ENCODE data around the gene RPS6KB1. TPM values are rescaled to one million over a fixed set of nuclear protein-coding genes. Genes with fewer than 3 reads are reported as not detected.
"Not testable (repeated sequence)": the region's sequence is repeated elsewhere in the genome, so short reads cannot be mapped to it uniquely, and the experiment has no call there.

The RPS6KB1 gene
- total RNA-seq, 1 donor from 2014 or later = 43.0 TPM

DNA sequence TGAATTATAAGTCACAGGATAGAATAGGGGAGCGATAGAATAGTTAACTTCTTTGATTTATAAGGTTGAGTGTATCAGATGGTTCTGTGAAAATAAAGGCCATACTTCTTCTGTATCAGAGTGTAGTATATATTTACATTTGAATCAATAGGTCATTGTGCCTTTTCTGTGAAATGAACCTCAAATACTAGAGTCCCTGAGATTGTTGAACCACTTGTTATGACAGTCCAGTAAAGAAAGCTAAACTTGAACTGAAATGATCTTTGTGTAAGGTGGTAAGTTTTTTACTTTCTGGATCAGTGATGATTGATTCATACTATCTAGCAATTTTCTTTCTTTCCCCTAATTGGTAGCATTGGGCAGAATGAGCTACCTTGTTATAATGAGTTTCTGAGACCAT lies 40.4 kb downstream of the RPS6KB1 start:
- not testable (repeated sequence) for DNase-seq (ENCODE audit: low spot score)

GRCh38 chr17:59940697-59941096 lies 47.8 kb downstream of the RPS6KB1 start:
- DNase-seq (ENCODE audit: low spot score) = not testable (repeated sequence)

- DNase-seq (ENCODE audit: low spot score) = no peak
Measured at GRCh38 chr17:59941131-59941530, 48.2 kb downstream of the RPS6KB1 start.

DNA sequence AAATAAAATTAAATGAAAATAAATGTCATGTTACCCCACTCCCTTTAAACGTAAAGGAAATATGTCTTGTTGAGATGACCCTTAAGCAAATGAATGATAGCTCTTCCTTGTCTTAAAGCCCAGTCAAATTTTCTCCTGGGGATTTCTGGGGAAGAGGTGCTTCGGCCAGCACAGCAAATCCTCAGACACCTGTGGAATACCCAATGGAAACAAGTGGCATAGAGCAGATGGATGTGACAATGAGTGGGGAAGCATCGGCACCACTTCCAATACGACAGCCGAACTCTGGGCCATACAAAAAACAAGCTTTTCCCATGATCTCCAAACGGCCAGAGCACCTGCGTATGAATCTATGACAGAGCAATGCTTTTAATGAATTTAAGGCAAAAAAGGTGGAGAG lies 53.5 kb downstream of the RPS6KB1 start:
- DNase-seq (ENCODE audit: low spot score) = not testable (repeated sequence)

DNA sequence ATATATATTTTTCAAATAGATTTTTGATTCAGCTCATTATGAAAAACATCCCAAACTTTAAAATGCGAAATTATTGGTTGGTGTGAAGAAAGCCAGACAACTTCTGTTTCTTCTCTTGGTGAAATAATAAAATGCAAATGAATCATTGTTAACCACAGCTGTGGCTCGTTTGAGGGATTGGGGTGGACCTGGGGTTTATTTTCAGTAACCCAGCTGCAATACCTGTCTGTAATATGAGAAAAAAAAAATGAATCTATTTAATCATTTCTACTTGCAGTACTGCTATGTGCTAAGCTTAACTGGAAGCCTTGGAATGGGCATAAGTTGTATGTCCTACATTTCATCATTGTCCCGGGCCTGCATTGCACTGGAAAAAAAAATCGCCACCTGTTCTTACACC lies 54.4 kb downstream of the RPS6KB1 start:
- DNase-seq (ENCODE audit: low spot score) = not testable (repeated sequence)

DNA sequence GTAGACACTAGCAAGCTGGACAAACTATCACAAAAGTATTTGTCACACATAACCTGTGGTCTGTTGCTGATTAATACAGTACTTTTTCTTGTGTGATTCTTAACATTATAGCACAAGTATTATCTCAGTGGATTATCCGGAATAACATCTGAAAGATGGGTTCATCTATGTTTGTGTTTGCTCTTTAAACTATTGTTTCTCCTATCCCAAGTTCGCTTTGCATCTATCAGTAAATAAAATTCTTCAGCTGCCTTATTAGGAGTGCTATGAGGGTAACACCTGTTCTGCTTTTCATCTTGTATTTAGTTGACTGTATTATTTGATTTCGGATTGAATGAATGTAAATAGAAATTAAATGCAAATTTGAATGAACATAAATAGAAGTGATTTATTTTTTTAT lies 57.1 kb downstream of the RPS6KB1 start:
- no peak for DNase-seq (ENCODE audit: low spot score)

DNA sequence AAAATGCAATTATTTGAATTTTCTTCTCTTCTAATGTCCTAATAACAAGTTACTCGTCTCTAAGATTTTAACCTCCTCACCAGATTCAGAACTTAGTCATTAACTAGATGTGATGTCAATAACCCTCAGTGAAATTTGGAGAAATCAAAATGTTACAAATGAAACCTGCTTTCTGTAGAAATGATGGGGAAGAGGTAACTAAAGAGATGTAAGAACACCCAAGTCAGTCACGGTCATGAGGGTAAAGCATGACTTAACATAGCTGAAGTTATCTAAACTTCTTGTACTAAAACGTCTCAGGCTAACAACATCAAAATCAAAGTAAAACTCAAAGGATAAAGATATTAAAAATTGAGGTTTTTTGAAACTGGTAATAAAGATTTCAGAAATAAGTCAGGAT lies 61.9 kb downstream of the RPS6KB1 start:
- DNase-seq (ENCODE audit: low spot score) = no peak

DNA sequence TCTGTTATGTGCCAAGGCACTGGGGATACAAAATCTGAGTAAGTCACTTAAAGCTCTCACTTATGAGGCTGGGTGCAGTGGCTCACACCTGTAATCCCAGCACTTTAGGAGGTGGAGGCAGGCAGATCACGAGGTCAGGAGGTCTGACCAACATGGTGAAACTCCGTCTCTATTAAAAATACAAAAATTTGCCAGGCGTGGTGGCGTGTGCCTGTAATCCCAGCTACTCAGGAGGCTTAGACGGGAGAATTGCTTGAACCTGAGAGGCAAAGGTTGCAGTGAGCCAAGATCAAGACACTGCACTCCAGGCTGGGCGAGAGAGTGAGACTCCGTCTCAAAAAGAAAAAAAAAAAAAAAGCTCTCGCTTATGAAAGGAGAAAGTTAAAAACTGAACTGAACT lies 66.7 kb downstream of the RPS6KB1 start:
- not testable (repeated sequence) for DNase-seq (ENCODE audit: low spot score)

- no peak for DNase-seq (ENCODE audit: low spot score)
Measured at GRCh38 chr17:59962739-59963318, 69.9 kb downstream of the RPS6KB1 start.

DNA sequence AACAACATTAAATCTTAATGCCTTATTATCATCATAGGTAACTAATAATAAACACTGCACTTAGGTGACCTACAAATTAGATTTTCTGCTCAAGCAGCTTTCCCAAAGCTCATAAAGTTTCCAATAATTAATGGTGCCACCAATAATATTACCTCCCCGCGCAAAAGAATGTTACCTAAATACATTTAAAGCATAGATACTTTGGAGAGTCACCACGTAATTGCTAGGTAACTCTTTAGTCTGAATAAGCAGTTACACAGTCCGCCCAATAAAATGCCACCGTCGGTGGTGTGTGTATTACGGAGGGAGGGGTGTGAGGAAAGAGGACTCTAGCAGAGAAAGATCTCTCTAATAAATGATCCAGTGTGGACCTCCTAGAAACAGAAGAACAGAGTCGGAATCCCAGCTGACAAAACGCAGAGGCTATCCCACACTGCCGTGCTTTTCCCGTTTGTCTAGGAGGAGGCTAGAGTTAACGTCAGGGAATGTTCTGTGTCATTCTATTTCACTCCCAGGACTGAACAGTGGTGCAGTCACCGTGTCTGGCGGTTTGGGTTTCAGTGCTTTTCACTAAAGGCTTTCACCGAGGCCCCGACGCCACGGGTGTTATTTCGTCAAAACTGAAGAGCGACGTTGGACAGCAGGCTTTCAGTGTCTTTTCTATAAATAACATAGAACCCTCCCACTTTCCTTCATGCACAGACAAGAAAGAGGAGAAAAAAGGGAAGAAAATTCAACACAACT lies 71.0 kb downstream of the RPS6KB1 start:
- DNase-seq (ENCODE audit: low spot score) = no peak

DNA sequence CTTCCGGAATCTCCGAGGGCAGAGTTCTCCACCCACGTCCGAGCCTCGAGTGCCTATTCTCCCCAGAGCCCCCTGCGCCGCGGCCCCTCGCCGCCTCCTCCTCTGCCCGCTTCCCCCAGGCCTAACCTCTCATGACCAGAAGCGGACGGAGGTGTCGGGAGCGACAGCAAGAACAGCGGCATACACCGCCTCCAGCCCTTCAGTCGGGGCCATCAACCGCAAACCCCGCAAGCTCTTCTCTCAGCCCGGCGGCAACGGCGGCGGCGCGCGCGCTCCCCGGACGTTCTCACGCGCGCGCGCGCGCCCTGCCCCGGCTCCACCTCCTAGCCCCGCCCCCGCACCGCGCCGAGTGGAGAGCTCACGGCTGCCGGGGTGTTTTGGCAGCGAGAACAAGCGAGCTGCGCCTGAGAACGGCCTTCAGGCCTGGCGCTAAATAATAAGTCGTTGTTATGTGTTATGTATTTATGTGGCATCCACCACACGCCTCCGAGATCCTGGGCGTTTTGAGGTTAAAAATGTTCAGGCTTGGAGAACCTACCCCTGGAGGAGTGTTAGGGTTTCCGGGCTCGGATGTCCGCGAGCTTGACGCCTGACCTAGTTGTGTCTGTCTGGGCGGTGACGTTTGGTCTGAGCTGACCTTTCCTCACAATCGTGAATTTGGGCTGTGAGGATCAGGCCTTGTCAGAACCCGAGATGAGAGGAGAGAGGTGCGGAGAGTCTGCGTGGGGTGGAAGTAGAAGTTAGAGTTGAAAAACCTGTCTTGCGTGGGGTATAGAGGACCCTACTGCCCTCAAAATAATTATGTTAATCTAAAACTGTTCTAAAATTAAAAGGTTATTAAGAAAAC lies 71.8 kb downstream of the RPS6KB1 start, which contains the start of gene RNFT1:
Gene RNFT1, minus strand, starts transcription at position 259 of the 847 bp plus-strand sequence. Its CDS starts 77 bp downstream, at position 182.
- DNase-seq (ENCODE audit: low spot score) = peak; percentile 97

DNA sequence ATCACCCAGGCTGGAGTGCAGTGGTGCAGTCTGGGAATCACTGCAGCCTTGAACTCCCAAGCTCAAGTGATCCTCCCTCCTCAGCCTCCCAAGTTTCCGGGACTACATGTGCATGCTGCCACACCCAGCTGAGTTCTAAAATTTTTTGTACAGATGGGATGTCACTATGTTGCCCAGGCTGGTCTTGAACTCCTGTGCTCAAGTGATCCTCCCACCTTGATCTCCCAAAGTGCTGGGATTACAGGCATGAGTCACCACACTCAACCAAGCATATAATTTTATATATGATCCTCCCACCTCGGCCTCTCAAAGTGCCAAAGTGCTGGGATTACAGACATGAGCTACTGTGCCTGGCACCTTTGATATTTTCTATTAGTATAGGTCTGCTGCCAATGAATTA lies 78.8 kb downstream of the RPS6KB1 start:
- not testable (repeated sequence) for DNase-seq (ENCODE audit: low spot score)

DNA sequence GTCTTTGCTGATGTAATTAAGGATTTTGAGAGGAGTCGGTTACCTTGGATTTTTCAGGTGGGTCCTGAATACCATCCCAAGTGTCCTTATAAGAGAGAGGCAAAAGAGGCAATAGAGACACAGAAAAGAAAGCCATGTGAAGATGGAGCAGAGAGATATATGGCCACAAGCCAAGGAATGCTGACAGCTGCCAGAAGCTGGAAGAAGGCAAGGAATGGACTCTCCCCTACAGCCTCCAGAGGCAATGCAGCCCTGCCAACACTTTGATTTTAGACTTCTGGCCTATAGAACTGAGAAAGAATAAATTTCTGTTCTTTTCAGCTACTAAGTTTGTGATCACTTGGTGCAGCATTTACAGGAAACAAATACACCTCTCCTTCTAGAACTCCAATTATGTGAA lies 79.9 kb downstream of the RPS6KB1 start:
- no peak for DNase-seq (ENCODE audit: low spot score)

DNA sequence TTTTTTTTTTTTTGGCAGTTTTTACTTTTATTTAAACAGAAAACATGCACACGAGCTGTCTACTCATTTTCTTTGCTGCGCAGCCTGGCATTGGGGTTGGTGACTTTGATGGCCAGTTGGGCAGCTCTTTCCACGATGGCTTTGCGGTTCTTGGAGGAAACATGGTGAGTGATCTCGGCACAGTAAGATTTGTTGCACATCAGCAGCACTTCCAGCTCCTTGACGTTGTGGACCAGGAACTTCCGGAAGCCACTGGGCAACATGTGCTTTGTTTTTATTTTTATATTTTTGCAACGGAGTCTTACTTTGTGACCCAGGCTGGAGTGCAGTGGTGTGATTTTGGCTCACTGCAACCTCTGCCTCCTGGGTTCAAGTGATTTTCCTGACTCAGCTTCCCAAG lies 80.6 kb downstream of the RPS6KB1 start:
- not testable (repeated sequence) for DNase-seq (ENCODE audit: low spot score)

DNA sequence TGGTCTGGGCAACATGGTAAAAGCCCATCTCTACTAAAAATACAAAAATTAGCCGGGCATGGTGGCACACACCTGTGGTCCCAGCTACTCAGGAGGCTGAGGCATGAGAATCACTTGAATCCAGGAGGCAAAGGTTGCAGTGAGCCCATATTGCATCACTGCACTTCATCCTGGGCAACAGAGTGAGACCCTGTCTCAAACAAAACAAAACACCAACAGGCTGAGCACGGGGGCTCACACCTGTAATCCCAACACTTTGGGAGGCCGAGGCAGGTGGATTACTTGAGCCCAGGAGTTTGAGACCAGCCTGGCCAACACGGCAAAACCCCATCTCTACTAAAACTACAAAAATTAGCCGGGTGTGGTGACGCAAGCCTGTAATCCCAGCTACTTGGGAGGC lies 82.2 kb downstream of the RPS6KB1 start:
- DNase-seq (ENCODE audit: low spot score) = not testable (repeated sequence)

GRCh38 chr17:59996608-59997007 lies 103.7 kb downstream of the RPS6KB1 start:
- DNase-seq (ENCODE audit: low spot score) = not testable (repeated sequence)

Other genes starting within 250 kb of the RPS6KB1 start
- 29.1 TPM for gene PTRH2, start 185.7 kb upstream of the RPS6KB1 start, total RNA-seq
- 417 TPM for gene VMP1, start 185.5 kb upstream of the RPS6KB1 start, total RNA-seq
- gene TUBD1, start 178 bp upstream of the RPS6KB1 start, total RNA-seq = 6.8 TPM
- 30.7 TPM for gene RNFT1, start 71.6 kb downstream of the RPS6KB1 start, total RNA-seq
- gene HEATR6, start 185.8 kb downstream of the RPS6KB1 start, total RNA-seq = 10.9 TPM